ENCODE measurements around the gene ZNF346. TPM values are rescaled to one million over a fixed set of nuclear protein-coding genes. Genes with fewer than 3 reads are reported as not detected.

ZNF346 gene
- total and polyA plus RNA-seq, 10 of the 15 experiments (the other 5 are each of a cell fraction or from before 2014, with no cell fraction given) = 6.5 to 30.2 (median 24.0) TPM

DNA sequence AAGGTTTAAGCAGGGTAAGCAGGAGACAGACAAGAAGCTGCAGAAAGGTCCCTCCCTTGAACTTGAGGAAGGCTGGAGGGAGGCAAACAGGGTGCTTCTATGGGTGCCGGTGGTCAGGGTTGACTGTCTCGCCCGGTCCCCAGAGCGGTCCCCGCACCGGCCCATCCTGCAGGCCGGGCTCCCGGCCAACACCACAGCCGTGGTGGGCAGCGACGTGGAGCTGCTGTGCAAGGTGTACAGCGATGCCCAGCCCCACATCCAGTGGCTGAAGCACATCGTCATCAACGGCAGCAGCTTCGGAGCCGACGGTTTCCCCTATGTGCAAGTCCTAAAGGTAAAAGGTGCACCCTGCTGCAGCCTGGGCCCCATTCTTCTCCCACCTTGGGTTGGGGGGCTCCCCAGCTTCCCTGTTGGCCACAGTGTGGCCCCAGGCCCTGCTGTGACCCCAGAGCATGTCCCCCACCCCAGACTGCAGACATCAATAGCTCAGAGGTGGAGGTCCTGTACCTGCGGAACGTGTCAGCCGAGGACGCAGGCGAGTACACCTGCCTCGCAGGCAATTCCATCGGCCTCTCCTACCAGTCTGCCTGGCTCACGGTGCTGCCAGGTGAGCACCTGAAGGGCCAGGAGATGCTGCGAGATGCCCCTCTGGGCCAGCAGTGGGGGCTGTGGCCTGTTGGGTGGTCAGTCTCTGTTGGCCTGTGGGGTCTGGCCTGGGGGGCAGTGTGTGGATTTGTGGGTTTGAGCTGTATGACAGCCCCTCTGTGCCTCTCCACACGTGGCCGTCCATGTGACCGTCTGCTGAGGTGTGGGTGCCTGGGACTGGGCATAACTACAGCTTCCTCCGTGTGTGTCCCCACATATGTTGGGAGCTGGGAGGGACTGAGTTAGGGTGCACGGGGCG, 69.9 kb downstream of the ZNF346 start:
- ChIA-PET RAD21 (ENCODE audit: unreplicated experiment) (no interaction called here), SMC1A (ENCODE audit: uncharacterized antibody, unreplicated experiment) (no interaction called here)
- FAIRE-seq = no peak

GRCh38 chr5:177093082-177093712, 70.7 kb downstream of the ZNF346 start:
- BruUV-seq (replicated peaks) = no TSS peak
- H3K9me3 ChIP-seq (replicated peaks; ENCODE audit: control insufficient read depth, insufficient read depth, low read length) = no peaks in the 10 kb centered on the region
- H3K9ac ChIP-seq (ENCODE audit: control insufficient read depth, insufficient read depth, low read length) = no peak overlapping the region
- 75% methylated on average over 26 of the region's 40 CpGs for WGBS (ENCODE audit: insufficient coverage, insufficient replicate concordance, low lambda C conversion rate, missing lambda C conversion rate)
- SMC1A ChIA-PET (ENCODE audit: uncharacterized antibody, unreplicated experiment) = no interaction called here
- POLR2A ChIA-PET = no interaction called here
- in situ Hi-C loops (cut with MboI) = no loop called here
- DNase-seq (ENCODE audit: low read depth, low spot score) = no peak
- no peaks in the 10 kb centered on the region for H3K36me3 ChIP-seq (ENCODE audit: control insufficient read depth in 2 of 2, insufficient read depth in 2 of 2, low read length in 1 of 2)
- TF ChIP-seq SIX5 (IDR thresholded peaks at IDR 0.05; ENCODE audit: low read depth, low read length, severe bottlenecking) = no peak
- no peak overlapping the region for H3K4me2 ChIP-seq (ENCODE audit: control insufficient read depth, insufficient read depth)
- RAD21 ChIA-PET (ENCODE audit: unreplicated experiment) = no interaction called here
- no peak for FAIRE-seq
- intact Hi-C loops (cut with micrococcal nuclease; ENCODE audit: unreplicated experiment) = no loop called here
- H3K27me3 ChIP-seq (replicated peaks in 1 of 2; ENCODE audit: control insufficient read depth in 2 of 2, insufficient read depth in 2 of 2, low read length in 1 of 2) = no peaks in the 10 kb centered on the region; a peak in 1 of 4 replicates
- CTCF ChIA-PET = no interaction called here
- no peak for ATAC-seq
- H3K4me3 ChIP-seq = no peak overlapping the region
- no peak overlapping the region for H3K27ac ChIP-seq (ENCODE audit: control insufficient read depth, insufficient read depth)
- H4K20me1 ChIP-seq (ENCODE audit: control insufficient read depth, insufficient read depth) = no peaks in the 10 kb centered on the region
- H3K4me1 ChIP-seq (ENCODE audit: control insufficient read depth, insufficient read depth, low read length) = no peaks in the 10 kb centered on the region
- H3K79me2 ChIP-seq (ENCODE audit: control insufficient read depth, insufficient read depth, low read length) = no peaks in the 10 kb centered on the region
- H2AFZ ChIP-seq (ENCODE audit: control insufficient read depth, low read depth, low read length) = no peak overlapping the region

More for the DNA sequence above, 69.9 kb downstream of the ZNF346 start:
- Histone ChIP-seq H3K9me3 (replicated peaks; ENCODE audit: control insufficient read depth, insufficient read depth, low read length) (no peaks in the 10 kb centered on the region), H3K79me2 (ENCODE audit: control insufficient read depth, insufficient read depth, low read length) (no peaks in the 10 kb centered on the region), H3K9ac (ENCODE audit: control insufficient read depth, insufficient read depth, low read length) (no peak overlapping the region), H3K4me1 (ENCODE audit: control insufficient read depth, insufficient read depth, low read length) (no peaks in the 10 kb centered on the region), H3K27ac (ENCODE audit: control insufficient read depth, insufficient read depth) (no peak overlapping the region), H3K36me3 (ENCODE audit: control insufficient read depth in 2 of 2, insufficient read depth in 2 of 2, low read length in 1 of 2) (no peaks in the 10 kb centered on the region), H2AFZ (ENCODE audit: control insufficient read depth, low read depth, low read length) (no peak overlapping the region), H4K20me1 (ENCODE audit: control insufficient read depth, insufficient read depth) (no peaks in the 10 kb centered on the region), H3K4me2 (ENCODE audit: control insufficient read depth, insufficient read depth) (no peak overlapping the region), H3K27me3 (replicated peaks in 1 of 2; ENCODE audit: control insufficient read depth in 2 of 2, insufficient read depth in 2 of 2, low read length in 1 of 2) (peaks cover 0 to under 1% of the 10 kb centered on the region in 2 experiments; a peak in 3 of 4 replicates), H3K4me3 (no peak overlapping the region)
- CTCF ChIA-PET = no interaction called here
- ATAC-seq (no peak), DNase-seq (ENCODE audit: low read depth, low spot score) (no peak)
- no peak for TF ChIP-seq SRF (IDR thresholded peaks at IDR 0.05; ENCODE audit: low read depth in 2 of 2, low read length in 2 of 2)
- TF ChIP-seq ZNF217 (IDR thresholded peaks at IDR 0.05) = no peak
- no peak for TF ChIP-seq GATAD2B (conservative IDR thresholded peaks at IDR 0.05; ENCODE audit: low read depth)
- TF ChIP-seq SMAD1 (IDR thresholded peaks at IDR 0.05; ENCODE audit: low read depth, partially characterized antibody) = no peak
- TF ChIP-seq HDAC6 (IDR thresholded peaks at IDR 0.05; ENCODE audit: unreplicated experiment) = no peak
- WGBS (ENCODE audit: insufficient coverage, insufficient replicate concordance, low lambda C conversion rate, missing lambda C conversion rate) = 63% methylated on average over 32 of the region's 32 CpGs
- intact Hi-C loops (cut with micrococcal nuclease; ENCODE audit: unreplicated experiment) (no loop called here), in situ Hi-C loops (cut with MboI) (no loop called here)
- POLR2A ChIA-PET = no interaction called here
- no TSS peak for BruUV-seq (replicated peaks)
